Breast epithelium (tissue), 4 donors: ENCODE data around the gene HCFC1. TPM values are rescaled to one million over a fixed set of nuclear protein-coding genes. Genes with fewer than 3 reads are reported as not detected.

Experiments used
- DNase-seq, 2 donors: peaks; one replicate each; pipeline ENCODE4 v3.0.0-alpha.2; 2019; ENCODE audit warnings: low spot score in 2 of 2
- H3K27ac ChIP-seq, 2 donors: fragments of 200-600 bp; sonication (generic) in 1 of 2; one replicate each; pipeline ENCODE4 v1.5.1; 2016 to 2019; ENCODE audit warnings: mild to moderate bottlenecking in 1 of 2
- H3K27me3 ChIP-seq, 2 donors: fragments of 200-600 bp; sonication (generic) in 1 of 2; one replicate each; pipeline versions ENCODE4 v1.5.1 to v1.6.0; 2017 to 2019; ENCODE audit warnings: control low read depth in 1 of 2, mild to moderate bottlenecking in 1 of 2
- H3K36me3 ChIP-seq: fragments of 200-600 bp; one replicate; pipeline ENCODE4 v1.5.1; 2019
- H3K4me1 ChIP-seq, 2 donors: fragments of 200-600 bp; sonication (generic); one replicate each; pipeline ENCODE4 v1.5.1; 2016 to 2019; ENCODE audit warnings: control low read depth in 1 of 2
- H3K4me3 ChIP-seq, 3 donors: fragments of 200-600 bp; sonication (generic); 1 replicate in 2 of 3; 2 replicates in 1 of 3; pipeline ENCODE4 v1.5.1; 2016 to 2019; ENCODE audit warnings: mild to moderate bottlenecking in 3 of 3, moderate library complexity in 2 of 3
- H3K9me3 ChIP-seq, 2 donors: fragments of 200-600 bp; sonication (generic) in 1 of 2; one replicate each; pipeline ENCODE4 v1.5.1; 2016 to 2019; ENCODE audit warnings: control low read depth in 1 of 2
- CTCF ChIP-seq, 3 donors: fragments of 450-650 bp; IDR thresholded peaks; one replicate each; pipeline ENCODE4 v1.5.1; 2016 to 2017; ENCODE audit warnings: antibody characterized with exemption in 3 of 3, mild to moderate bottlenecking in 3 of 3, moderate library complexity in 3 of 3
- POLR2A ChIP-seq: fragments of 450-650 bp; IDR thresholded peaks from one replicate; pipeline ENCODE4 v1.6.1; 2016; ENCODE audit warnings: antibody characterized with exemption, mild to moderate bottlenecking, moderate library complexity
- POLR2AphosphoS5 ChIP-seq, 3 donors: sonication (generic); formaldehyde crosslinking; IDR thresholded peaks; one replicate each; pipeline ENCODE4 v1.6.1; 2017; ENCODE audit warnings: antibody characterized with exemption in 3 of 3
- intact Hi-C: fragments of 100-400 bp; cut with DNase I; formaldehyde crosslinking; loops from one replicate; pipeline ENCODE4 v1.15.1; 2023; ENCODE audit warnings: low total_unique reads
- total RNA-seq, 3 donors: library from RNA; depleted of rRNA; stranded (reverse); fragments of >200 nt; gene quantifications; one replicate each; pipeline ENCODE4 v1.1.0, GENCODE V29; 2016

The HCFC1 gene
- total RNA-seq, 3 donors from 2014 or later: 20.2 to 23.0 (median 22.6) TPM

GRCh38 chrX:154006947-154007346 lies 35.3 kb upstream of the HCFC1 start:
- no peaks in the 10 kb centered on the region for H3K9me3 ChIP-seq
- intact Hi-C loops: no loop called here
- DNase-seq: no peak

GRCh38 chrX:154004315-154004714 lies 32.7 kb upstream of the HCFC1 start:
- intact Hi-C loops: no loop called here
- no peaks in the 10 kb centered on the region for H3K9me3 ChIP-seq
- H3K36me3 ChIP-seq: no peaks in the 10 kb centered on the region
- no peak for TF ChIP-seq CTCF (IDR thresholded peaks at IDR 0.05)
- no peak for TF ChIP-seq POLR2A
- TF ChIP-seq POLR2AphosphoS5 (IDR thresholded peaks at IDR 0.05): no peak
- H3K27ac ChIP-seq: no peak overlapping the region
- H3K4me3 ChIP-seq: no peak overlapping the region
- H3K4me1 ChIP-seq: no peaks in the 10 kb centered on the region
- H3K27me3 ChIP-seq: peaks cover 0 to 38% of the 10 kb centered on the region in 2 donors
- DNase-seq: no peak

More at GRCh38 chrX:154006947-154007346, 35.3 kb upstream of the HCFC1 start:
- Histone ChIP-seq H3K27ac (no peak overlapping the region), H3K4me3 (no peak overlapping the region), H3K4me1 (no peaks in the 10 kb centered on the region), H3K27me3 (peaks cover 0 to 37% of the 10 kb centered on the region in 2 donors), H3K36me3 (no peaks in the 10 kb centered on the region)
- no peak for TF ChIP-seq POLR2A
- no peak for TF ChIP-seq POLR2AphosphoS5 (IDR thresholded peaks at IDR 0.05)
- no peak for TF ChIP-seq CTCF (IDR thresholded peaks at IDR 0.05)

GRCh38 chrX:154002215-154002719 lies 30.6 kb upstream of the HCFC1 start:
- Histone ChIP-seq H3K4me1 (no peaks in the 10 kb centered on the region), H3K36me3 (no peaks in the 10 kb centered on the region), H3K9me3 (no peaks in the 10 kb centered on the region), H3K4me3 (no peak overlapping the region), H3K27ac (peak overlapping the region in 1 of 2 donors; percentile 52), H3K27me3 (peaks cover 0 to 41% of the 10 kb centered on the region in 2 donors)
- intact Hi-C loops: no loop called here
- no peak for DNase-seq
- TF ChIP-seq POLR2AphosphoS5 (IDR thresholded peaks at IDR 0.05): no peak
- TF ChIP-seq POLR2A: no peak
- no peak for TF ChIP-seq CTCF (IDR thresholded peaks at IDR 0.05)

- Histone ChIP-seq H3K27ac (peak overlapping the region; percentile 19 to 55), H3K36me3 (no peaks in the 10 kb centered on the region), H3K4me3 (peak overlapping the region in 2 of 3 donors; percentile 4 to 29), H3K4me1 (no peaks in the 10 kb centered on the region), H3K27me3 (peaks cover 0 to 42% of the 10 kb centered on the region in 2 donors), H3K9me3 (no peaks in the 10 kb centered on the region)
- TF ChIP-seq POLR2A: no peak
- DNase-seq: no peak
- intact Hi-C loops: no loop called here
Observed at GRCh38 chrX:154000051-154000450, 28.4 kb upstream of the HCFC1 start.

GRCh38 chrX:153999359-154000037 lies 27.9 kb upstream of the HCFC1 start:
- no peaks in the 10 kb centered on the region for H3K4me1 ChIP-seq
- no peaks in the 10 kb centered on the region for H3K9me3 ChIP-seq
- intact Hi-C loops: no loop called here
- H3K27me3 ChIP-seq: peaks cover 0 to 42% of the 10 kb centered on the region in 2 donors
- TF ChIP-seq CTCF (IDR thresholded peaks at IDR 0.05) (no peak), POLR2A (no peak), POLR2AphosphoS5 (IDR thresholded peaks at IDR 0.05) (no peak)
- peak overlapping the region in 2 of 3 donors; percentile 4 to 29 for H3K4me3 ChIP-seq
- H3K27ac ChIP-seq: peak overlapping the region; percentile 44 to 55
- no peaks in the 10 kb centered on the region for H3K36me3 ChIP-seq
- DNase-seq: no peak
